ENCODE results near the gene TBC1D22A.
"Not testable (repeated sequence)": the region's sequence is repeated elsewhere in the genome, so short reads cannot be mapped to it uniquely, and the experiment has no call there.

The TBC1D22A gene

GRCh38 chr22:46971099-46971763 lies 208.8 kb downstream of the TBC1D22A start:
- no peak for DNase-seq (ENCODE audit: low read depth in 2 of 2)

- no peak for DNase-seq (ENCODE audit: low read depth in 2 of 2)
Observed at GRCh38 chr22:46971764-46972125, 209.3 kb downstream of the TBC1D22A start.

- DNase-seq (ENCODE audit: low read depth in 2 of 2) = no peak
Observed at GRCh38 chr22:46972256-46972655, 209.8 kb downstream of the TBC1D22A start.

- no peak for DNase-seq (ENCODE audit: low read depth in 2 of 2)
Observed at GRCh38 chr22:46972901-46973831, 210.7 kb downstream of the TBC1D22A start.

- no peak for DNase-seq (ENCODE audit: low read depth in 2 of 2)
Observed at GRCh38 chr22:46974077-46974476, 211.6 kb downstream of the TBC1D22A start.

- no peak for DNase-seq (ENCODE audit: low read depth in 2 of 2)
Observed at GRCh38 chr22:46974631-46975585, 212.5 kb downstream of the TBC1D22A start.

GRCh38 chr22:46976143-46976542 lies 213.7 kb downstream of the TBC1D22A start:
- no peak for DNase-seq (ENCODE audit: low read depth in 2 of 2)

GRCh38 chr22:46976598-46976997 lies 214.1 kb downstream of the TBC1D22A start:
- no peak for DNase-seq (ENCODE audit: low read depth in 2 of 2)

GRCh38 chr22:46977656-46978343 lies 215.3 kb downstream of the TBC1D22A start:
- DNase-seq (ENCODE audit: low read depth in 2 of 2) = no peak

- DNase-seq (ENCODE audit: low read depth in 2 of 2) = not testable (repeated sequence)
Observed at GRCh38 chr22:46978668-46979067, 216.2 kb downstream of the TBC1D22A start.

- no peak for DNase-seq (ENCODE audit: low read depth in 2 of 2)
Observed at GRCh38 chr22:46979506-46979905, 217.1 kb downstream of the TBC1D22A start.

GRCh38 chr22:46980392-46980791 lies 217.9 kb downstream of the TBC1D22A start:
- no peak for DNase-seq (ENCODE audit: low read depth in 2 of 2)

- no peak for DNase-seq (ENCODE audit: low read depth in 2 of 2)
Observed at GRCh38 chr22:46982635-46983034, 220.2 kb downstream of the TBC1D22A start.

GRCh38 chr22:46983046-46983445 lies 220.6 kb downstream of the TBC1D22A start:
- DNase-seq (ENCODE audit: low read depth in 2 of 2) = no peak

GRCh38 chr22:46984751-46985506 lies 222.5 kb downstream of the TBC1D22A start:
- DNase-seq (ENCODE audit: low read depth in 2 of 2) = no peak

GRCh38 chr22:46985507-46985882 lies 223.0 kb downstream of the TBC1D22A start:
- DNase-seq (ENCODE audit: low read depth in 2 of 2) = no peak

- no peak for DNase-seq (ENCODE audit: low read depth in 2 of 2)
Observed at GRCh38 chr22:46986788-46987187, 224.3 kb downstream of the TBC1D22A start.

GRCh38 chr22:46990937-46991550 lies 228.6 kb downstream of the TBC1D22A start:
- DNase-seq (ENCODE audit: low read depth in 2 of 2) = no peak

- DNase-seq (ENCODE audit: low read depth in 2 of 2) = no peak
Observed at GRCh38 chr22:46991666-46992065, 229.2 kb downstream of the TBC1D22A start.

- DNase-seq (ENCODE audit: low read depth in 2 of 2) = no peak
Observed at GRCh38 chr22:46992121-46992731, 229.8 kb downstream of the TBC1D22A start.

Data from activated CD4-positive, alpha-beta T cell treated with anti-CD3 and anti-CD28 coated beads for 24 hours (primary cell).